Tibial artery (tissue), 4 donors: Measurements from ENCODE around the gene SCN1A.

Experiments
- DNase-seq, 2 donors: peaks; one replicate each; pipeline ENCODE4 v3.0.0-alpha.2; 2019
- H3K27ac ChIP-seq, 2 donors: fragments of 200-600 bp; sonication (generic) in 1 of 2; 1 replicate in 1 of 2; 2 replicates in 1 of 2; pipeline ENCODE4 v1.5.1; 2018 to 2019; ENCODE audit warnings: mild to moderate bottlenecking in 1 of 2
- H3K27me3 ChIP-seq, 2 donors: fragments of 200-600 bp; sonication (generic) in 1 of 2; one replicate each; pipeline versions ENCODE4 v1.5.1 to v1.6.0; 2016 to 2019
- H3K36me3 ChIP-seq, 3 donors: fragments of 200-600 bp; sonication (generic) in 2 of 3; one replicate each; pipeline ENCODE4 v1.5.1; 2016 to 2019; ENCODE audit warnings: mild to moderate bottlenecking in 2 of 3
- H3K4me1 ChIP-seq, 4 donors: fragments of 200-600 bp; sonication (generic) in 2 of 4; 1 replicate in 3 of 4; 2 replicates in 1 of 4; pipeline ENCODE4 v1.5.1; 2016 to 2019
- H3K4me3 ChIP-seq, 2 donors: fragments of 200-600 bp; sonication (generic) in 1 of 2; 1 replicate in 1 of 2; 2 replicates in 1 of 2; pipeline ENCODE4 v1.5.1; 2018 to 2019; ENCODE audit warnings: mild to moderate bottlenecking in 2 of 2
- H3K9me3 ChIP-seq, 3 donors: fragments of 200-600 bp; sonication (generic) in 1 of 3; one replicate each; pipeline ENCODE4 v1.5.1; 2016 to 2019
- CTCF ChIP-seq, 2 experiments: fragments of 200-600 bp in 1 of 2; fragments of 450-650 bp in 1 of 2; IDR thresholded peaks; one replicate each; pipeline ENCODE4 v1.5.1; 2017 to 2019; ENCODE audit warnings: antibody characterized with exemption in 2 of 2, mild to moderate bottlenecking in 1 of 2, moderate library complexity in 1 of 2
- intact Hi-C: fragments of 100-400 bp; cut with DNase I; formaldehyde crosslinking; loops from one replicate; pipeline ENCODE4 v1.15.0; 2023; ENCODE audit warnings: low total_unique reads

SCN1A gene

DNA sequence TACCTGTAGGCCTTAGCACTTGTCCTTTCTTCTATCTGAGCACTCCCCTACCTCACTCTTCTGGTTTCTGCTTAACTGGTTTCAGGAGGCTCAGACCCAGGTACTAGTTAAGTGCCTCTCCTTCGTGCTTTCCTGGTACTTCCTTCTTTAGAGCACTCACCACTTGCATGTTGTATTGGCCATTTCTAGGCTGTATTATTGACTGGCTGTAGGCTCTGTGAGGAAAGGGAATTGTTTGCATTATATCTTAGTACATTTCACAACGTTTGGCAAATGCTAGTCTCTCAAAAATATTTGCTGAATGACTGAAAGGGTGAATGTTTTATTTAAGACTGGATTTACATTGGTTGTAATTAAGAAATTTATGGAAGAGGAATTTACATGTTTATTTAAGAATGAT is 36.0 kb upstream of the SCN1A start:
- Histone ChIP-seq H3K36me3 (no peaks in the 10 kb centered on the region), H3K4me1 (no peaks in the 10 kb centered on the region), H3K27me3 (no peaks in the 10 kb centered on the region), H3K9me3 (no peaks in the 10 kb centered on the region), H3K27ac (no peak overlapping the region), H3K4me3 (no peak overlapping the region)
- no peak for DNase-seq
- no peak for TF ChIP-seq CTCF (IDR thresholded peaks at IDR 0.05)
- intact Hi-C loops = no loop called here

DNA sequence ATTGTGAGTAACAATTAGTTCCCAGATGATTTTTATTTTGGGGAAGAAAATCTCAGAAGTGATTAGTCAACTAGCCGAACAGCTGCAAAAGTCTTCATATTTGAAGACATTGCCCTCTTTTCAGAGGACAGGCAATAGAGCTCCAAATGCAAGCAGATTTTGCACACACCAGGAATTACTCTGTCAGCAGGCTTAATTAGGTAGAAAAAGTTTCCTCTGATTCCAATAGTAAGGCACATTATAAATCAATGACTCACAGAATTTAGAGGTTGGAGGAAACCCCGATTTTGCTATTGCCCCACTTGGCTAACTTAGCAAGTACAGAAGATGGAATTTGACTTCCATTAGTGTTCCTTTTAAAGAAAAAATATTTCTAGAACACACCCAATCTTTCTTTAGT is 30.7 kb upstream of the SCN1A start:
- no peak for TF ChIP-seq CTCF (IDR thresholded peaks at IDR 0.05)

GRCh38 chr2:166157578-166157977 is 29.8 kb upstream of the SCN1A start:
- Histone ChIP-seq H3K4me1 (no peaks in the 10 kb centered on the region), H3K9me3 (no peaks in the 10 kb centered on the region), H3K27me3 (no peaks in the 10 kb centered on the region), H3K36me3 (no peaks in the 10 kb centered on the region), H3K27ac (no peak overlapping the region), H3K4me3 (no peak overlapping the region)
- no peak for DNase-seq
- intact Hi-C loops = no loop called here
- TF ChIP-seq CTCF (IDR thresholded peaks at IDR 0.05) = no peak

More for the DNA sequence above, 30.7 kb upstream of the SCN1A start:
- no peak overlapping the region for H3K27ac ChIP-seq
- intact Hi-C loops = no loop called here
- DNase-seq = no peak
- H3K27me3 ChIP-seq = no peaks in the 10 kb centered on the region
- H3K9me3 ChIP-seq = no peaks in the 10 kb centered on the region
- H3K36me3 ChIP-seq = no peaks in the 10 kb centered on the region
- H3K4me1 ChIP-seq = no peaks in the 10 kb centered on the region
- H3K4me3 ChIP-seq = no peak overlapping the region

DNA sequence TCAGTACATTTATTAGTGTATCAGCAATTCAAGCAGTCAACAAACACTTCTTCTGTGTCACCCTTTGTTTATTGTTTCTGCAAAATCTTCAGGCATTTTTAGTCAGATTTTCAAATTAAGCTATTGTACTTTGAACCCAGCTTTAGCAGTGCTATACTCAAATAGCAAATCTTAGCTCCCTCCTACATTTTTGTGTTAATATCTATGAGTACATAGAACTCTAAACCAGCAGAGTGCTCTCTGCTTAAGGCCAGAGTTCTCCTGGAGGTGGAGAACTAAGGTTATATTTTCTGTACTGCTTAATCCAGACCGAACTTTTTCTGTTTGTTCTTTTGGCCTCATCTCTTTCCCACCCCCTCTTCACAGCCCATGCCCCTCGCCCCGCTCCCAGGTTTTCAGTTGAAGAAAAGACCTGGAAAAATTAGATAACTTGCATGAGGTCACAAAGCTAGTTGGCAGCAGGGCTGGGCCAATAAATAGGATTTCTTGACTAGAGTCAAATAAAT is 29.2 kb upstream of the SCN1A start:
- no peak for DNase-seq
- Histone ChIP-seq H3K36me3 (no peaks in the 10 kb centered on the region), H3K4me1 (no peaks in the 10 kb centered on the region), H3K9me3 (no peaks in the 10 kb centered on the region), H3K27me3 (no peaks in the 10 kb centered on the region), H3K27ac (no peak overlapping the region), H3K4me3 (no peak overlapping the region)
- no peak for TF ChIP-seq CTCF (IDR thresholded peaks at IDR 0.05)
- intact Hi-C loops = no loop called here

DNA sequence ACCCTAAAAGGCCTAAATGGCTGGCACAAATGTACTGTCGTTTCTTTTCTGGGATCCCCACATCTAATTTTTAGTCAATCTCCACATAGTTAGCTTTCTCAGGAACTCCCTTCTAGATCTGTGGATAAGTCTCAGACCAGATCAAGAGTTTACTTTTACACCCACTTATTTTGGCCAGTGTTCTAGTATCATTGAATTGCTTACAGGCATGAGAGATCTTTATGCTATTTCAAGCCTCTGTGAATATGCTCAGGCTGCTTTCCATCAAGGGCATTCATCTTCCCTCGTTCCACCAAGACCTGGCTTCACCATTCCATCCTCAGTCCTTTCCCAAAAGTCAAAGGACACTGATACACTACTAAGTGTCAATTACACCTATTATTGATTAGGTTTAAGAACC is 27.8 kb upstream of the SCN1A start:
- no peak for DNase-seq

More for the DNA sequence above, 27.8 kb upstream of the SCN1A start:
- no peak overlapping the region for H3K27ac ChIP-seq
- no peaks in the 10 kb centered on the region for H3K36me3 ChIP-seq
- H3K27me3 ChIP-seq = no peaks in the 10 kb centered on the region
- intact Hi-C loops = no loop called here
- no peaks in the 10 kb centered on the region for H3K4me1 ChIP-seq
- H3K4me3 ChIP-seq = no peak overlapping the region
- no peaks in the 10 kb centered on the region for H3K9me3 ChIP-seq
- TF ChIP-seq CTCF (IDR thresholded peaks at IDR 0.05) = no peak
